Pulmonary artery endothelial cell (primary cell): ENCODE measurements around the gene MAGI1. TPM values are rescaled to one million over a fixed set of nuclear protein-coding genes. Genes with fewer than 3 reads are reported as not detected.

ENCODE experiments used
- DNase-seq: peaks from one replicate; pipeline ENCODE4 v3.0.0-alpha.2; 2011; ENCODE audit warnings: low read depth, low spot score
- total RNA-seq: library from RNA; depleted of rRNA; stranded (reverse); fragments of >200 nt; gene quantifications from 2 replicates; pipeline ENCODE4 v1.2.3, GENCODE V29; 2014

MAGI1 gene
- total RNA-seq, 1 donor from 2014 or later: 24.5 TPM

GRCh38 chr3:65843732-65844131, 195.0 kb downstream of the MAGI1 start:
- DNase-seq: no peak

GRCh38 chr3:65837604-65838003, 201.1 kb downstream of the MAGI1 start:
- DNase-seq: no peak

- no peak for DNase-seq
Measured at GRCh38 chr3:65836047-65836446, 202.7 kb downstream of the MAGI1 start.

GRCh38 chr3:65833761-65834505, 204.8 kb downstream of the MAGI1 start:
- DNase-seq: no peak

GRCh38 chr3:65831733-65832425, 206.8 kb downstream of the MAGI1 start:
- DNase-seq: no peak

GRCh38 chr3:65830948-65831732, 207.6 kb downstream of the MAGI1 start:
- DNase-seq: no peak

- no peak for DNase-seq
Measured at GRCh38 chr3:65829228-65829627, 209.5 kb downstream of the MAGI1 start.

- DNase-seq: no peak
Measured at GRCh38 chr3:65828706-65829105, 210.0 kb downstream of the MAGI1 start.

GRCh38 chr3:65827076-65827475, 211.6 kb downstream of the MAGI1 start:
- no peak for DNase-seq

GRCh38 chr3:65824166-65824565, 214.6 kb downstream of the MAGI1 start:
- DNase-seq: no peak

- DNase-seq: no peak
Measured at GRCh38 chr3:65820600-65820999, 218.1 kb downstream of the MAGI1 start.

GRCh38 chr3:65819896-65820295, 218.8 kb downstream of the MAGI1 start:
- no peak for DNase-seq

- no peak for DNase-seq
Measured at GRCh38 chr3:65817553-65818126, 221.1 kb downstream of the MAGI1 start.

- DNase-seq: no peak
Measured at GRCh38 chr3:65816208-65816607, 222.5 kb downstream of the MAGI1 start.

GRCh38 chr3:65814845-65815578, 223.7 kb downstream of the MAGI1 start:
- no peak for DNase-seq

GRCh38 chr3:65811892-65812291, 226.8 kb downstream of the MAGI1 start:
- no peak for DNase-seq

- no peak for DNase-seq
Measured at GRCh38 chr3:65811086-65811761, 227.5 kb downstream of the MAGI1 start.

GRCh38 chr3:65810302-65810701, 228.4 kb downstream of the MAGI1 start:
- DNase-seq: no peak

- no peak for DNase-seq
Measured at GRCh38 chr3:65809641-65810150, 229.0 kb downstream of the MAGI1 start.

- DNase-seq: no peak
Measured at GRCh38 chr3:65808824-65809223, 229.9 kb downstream of the MAGI1 start.
